Panc1 (cell line): ENCODE results near the gene ADARB2. TPM values are rescaled to one million over a fixed set of nuclear protein-coding genes. Genes with fewer than 3 reads are reported as not detected.

Source experiments
- ATAC-seq: fragments of 200-7000 bp; cut with Tn5 transposase; 2 replicates; pipeline ENCODE4 v1.9.1; 2020; ENCODE audit warnings: mild to moderate bottlenecking, moderate library complexity
- BruUV-seq: library from RNA; stranded (reverse); fragments of 400-500 nt; replicated peaks from 2 replicates; lab custom pipeline; 2021; lab: Mats Ljungman, UMichigan
- CTCF ChIA-PET: fragments of 300-600 bp; sonication (Branson Sonifier 250); formaldehyde crosslinking; loops from one replicate; lab custom pipeline; 2022; ENCODE audit warnings: antibody characterized with exemption; lab: Charles Lee
- POLR2A ChIA-PET: fragments of 300-600 bp; sonication (Branson Sonifier 250); formaldehyde crosslinking; loops from one replicate; lab custom pipeline; 2022; ENCODE audit warnings: antibody characterized with exemption; lab: Charles Lee
- DNase-seq: peaks from one replicate; pipeline ENCODE4 v3.0.0-alpha.2; 2010; ENCODE audit warnings: low read depth, low spot score
- H3K27ac ChIP-seq: 2 replicates; pipeline ENCODE4 v1.5.1; 2011; ENCODE audit warnings: mild to moderate bottlenecking, low read length, inconsistent platforms
- H3K27me3 ChIP-seq: fragments of 200-500 bp; sonication (Bioruptor generic); 2 replicates; pipeline ENCODE4 v1.6.0; 2014; ENCODE audit warnings: low read length, inconsistent platforms; ENCODE audit not compliant: control insufficient read depth, insufficient read depth
- H3K36me3 ChIP-seq: fragments of 200-500 bp; sonication (Bioruptor generic); 2 replicates; pipeline ENCODE4 v1.5.1; 2014; ENCODE audit warnings: inconsistent platforms, mild to moderate bottlenecking, low read length, moderate library complexity; ENCODE audit not compliant: control insufficient read depth, insufficient read depth
- H3K4me1 ChIP-seq: 2 replicates; pipeline ENCODE4 v1.5.1; 2011; ENCODE audit warnings: inconsistent platforms, mild to moderate bottlenecking, low read length, moderate library complexity; ENCODE audit not compliant: control insufficient read depth, insufficient read depth
- H3K4me3 ChIP-seq, 2 experiments: 2 replicates each; pipeline ENCODE4 v1.5.1; 2011 to 2012; ENCODE audit warnings: low read depth in 2 of 2, low read length in 2 of 2, mild to moderate bottlenecking in 2 of 2, inconsistent platforms in 1 of 2, moderate library complexity in 1 of 2
- H3K9me3 ChIP-seq: fragments of 200-500 bp; sonication (Bioruptor generic); 2 replicates; pipeline ENCODE4 v1.5.1; 2014; ENCODE audit warnings: low read depth, mild to moderate bottlenecking, inconsistent platforms, low read length, moderate library complexity; ENCODE audit not compliant: control insufficient read depth, insufficient read depth
- CTCF ChIP-seq: fragments of 450-650 bp; IDR thresholded peaks from 2 replicates; pipeline ENCODE4 v1.5.1; 2017; ENCODE audit warnings: mild to moderate bottlenecking
- POLR2AphosphoS5 ChIP-seq: IDR thresholded peaks from 2 replicates; pipeline ENCODE4 v1.6.1; 2012; ENCODE audit warnings: mild to moderate bottlenecking, low read depth, low read length, moderate library complexity
- REST ChIP-seq, 2 experiments: IDR thresholded peaks; 2 replicates each; pipeline ENCODE4 v1.6.1; 2011 to 2012; ENCODE audit warnings: low read depth in 2 of 2, control low read depth in 1 of 2, low read length in 1 of 2, mild to moderate bottlenecking in 1 of 2, moderate library complexity in 1 of 2; ENCODE audit not compliant: insufficient read depth in 1 of 2
- SIN3A ChIP-seq: IDR thresholded peaks from 2 replicates; pipeline ENCODE4 v1.6.1; 2012; ENCODE audit warnings: low read depth, mild to moderate bottlenecking, low read length, moderate library complexity, borderline replicate concordance; ENCODE audit not compliant: insufficient read depth
- TCF7L2 ChIP-seq: IDR thresholded peaks from 2 replicates; pipeline ENCODE4 v1.6.1; 2011; ENCODE audit warnings: mild to moderate bottlenecking, low read depth, low read length, inconsistent platforms
- in situ Hi-C: cut with HindIII; loops from 2 replicates; pipeline ENCODE4 v1.10.0; 2016; ENCODE audit warnings: low sequenced_read_pairs, low pct_unique_long_range_greater_than_20kb
- intact Hi-C: fragments of 100-400 bp; cut with micrococcal nuclease; formaldehyde crosslinking; loops from one replicate; pipeline ENCODE4 v1.10.0; 2022; ENCODE audit not compliant: unreplicated experiment
- total RNA-seq: library from RNA; stranded (reverse); gene quantifications from one replicate; pipeline ENCODE4 v1.2.1, GENCODE V29; 2021; ENCODE audit not compliant: unreplicated experiment

The ADARB2 gene
- total RNA-seq, 1 experiment from 2014 or later: 0.31 TPM

- ChIA-PET CTCF (no interaction called here), POLR2A (no interaction called here)
- H3K36me3 ChIP-seq: no peaks in the 10 kb centered on the region
- H3K27ac ChIP-seq: no peak overlapping the region
- no peaks in the 10 kb centered on the region for H3K9me3 ChIP-seq
- ATAC-seq (no peak), DNase-seq (no peak)
- H3K27me3 ChIP-seq: peaks cover 15% of the 10 kb centered on the region; the same call in 1 of the 2 replicates
- H3K4me1 ChIP-seq: no peaks in the 10 kb centered on the region
- intact Hi-C loops: no loop called here
- in situ Hi-C loops: no loop called here
- no peak for TF ChIP-seq REST (IDR thresholded peaks at IDR 0.05; ENCODE audit: insufficient read depth in 1 of 2, low read depth in 2 of 2, low read length in 1 of 2)
- TF ChIP-seq CTCF: no peak
- no peak for TF ChIP-seq SIN3A
- no peak for TF ChIP-seq TCF7L2
- no peak for TF ChIP-seq POLR2AphosphoS5
- no peak overlapping the region for H3K4me3 ChIP-seq
- BruUV-seq: no TSS peak
Measured at GRCh38 chr10:1253523-1254353, 483.6 kb downstream of the ADARB2 start.

GRCh38 chr10:1251769-1252168, 485.6 kb downstream of the ADARB2 start:
- TF ChIP-seq SIN3A (no peak), REST (IDR thresholded peaks at IDR 0.05; ENCODE audit: insufficient read depth in 1 of 2, low read depth in 2 of 2, low read length in 1 of 2) (no peak), CTCF (no peak), TCF7L2 (no peak), POLR2AphosphoS5 (no peak)
- in situ Hi-C loops: no loop called here
- H3K9me3 ChIP-seq: no peaks in the 10 kb centered on the region
- no peak for DNase-seq
- intact Hi-C loops: no loop called here
- no TSS peak for BruUV-seq
- ChIA-PET POLR2A (no interaction called here), CTCF (no interaction called here)
- no peak for ATAC-seq
- no peaks in the 10 kb centered on the region for H3K4me1 ChIP-seq
- H3K27me3 ChIP-seq: peaks cover 17% of the 10 kb centered on the region; the same call in 1 of the 2 replicates
- H3K27ac ChIP-seq: no peak overlapping the region
- no peak overlapping the region for H3K4me3 ChIP-seq
- no peaks in the 10 kb centered on the region for H3K36me3 ChIP-seq
